ENCODE results near the gene RTBDN. TPM values are rescaled to one million over a fixed set of nuclear protein-coding genes. Genes with fewer than 3 reads are reported as not detected.

RTBDN gene
- total and polyA plus RNA-seq, 12 donors = 0.23 to 16.4 (median 4.4) TPM; not detected in 5

DNA sequence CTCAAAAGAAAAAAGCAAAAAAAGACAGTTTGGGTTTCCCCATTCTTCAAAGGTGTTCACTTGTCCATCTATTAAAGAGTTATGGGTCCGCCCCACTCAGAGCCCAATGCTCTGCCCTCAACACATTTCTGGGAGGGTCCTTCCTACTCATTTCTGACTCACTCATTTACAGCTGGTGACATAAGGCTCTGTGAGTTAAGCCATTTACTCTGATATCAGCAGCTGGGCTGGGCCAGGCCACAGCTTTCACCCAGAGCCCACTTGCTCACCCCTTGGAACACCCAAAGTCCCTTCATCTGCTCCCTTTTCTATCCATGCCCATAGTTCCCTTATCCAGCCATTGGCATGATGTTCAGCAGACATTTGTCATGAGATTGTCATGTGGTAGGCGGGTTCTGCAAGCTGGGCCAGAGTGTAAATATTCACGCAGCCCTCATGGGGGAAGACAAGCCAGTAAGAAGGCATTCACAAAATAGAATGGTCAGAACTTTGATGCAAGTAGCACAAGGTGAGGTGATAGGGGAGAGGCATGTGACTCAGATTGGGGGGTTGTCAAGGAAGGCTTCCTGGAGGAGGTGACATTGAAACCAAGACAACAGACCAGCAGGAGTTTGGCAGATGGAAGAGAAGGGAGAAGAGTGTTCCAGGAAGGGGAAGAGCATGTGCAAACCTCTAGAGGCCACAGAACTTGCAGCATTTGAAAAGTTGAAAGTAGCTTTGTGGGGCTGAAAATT is 9.8 kb upstream of the RTBDN start:
- intact Hi-C loops (cut with DNase I) = loop anchor here (5.0 to 10.0 kb wide), 4 partner anchors 42 to 279 kb away; partner anchors contain the start of genes PRDX2 (in 1 of the 2) and THSD8 (in 1 of the 2)
- no peak for DNase-seq
- Histone ChIP-seq H3K27ac (no peak overlapping the region), H3K27me3 (peaks cover 57% of the 10 kb centered on the region), H3K4me3 (no peak overlapping the region), H3K9me3 (replicated peaks in 1 of 3) (no peaks in the 10 kb centered on the region), H3K36me3 (replicated peaks in 1 of 2) (no peaks in the 10 kb centered on the region), H3K4me1 (replicated peaks in 1 of 2) (peaks cover 7 to 18% of the 10 kb centered on the region in 2 donors)
- 63 to 87% (median 79%) methylated on average over 3 of the region's 3 CpGs for WGBS, 4 donors
- TF ChIP-seq, protein P1, sequence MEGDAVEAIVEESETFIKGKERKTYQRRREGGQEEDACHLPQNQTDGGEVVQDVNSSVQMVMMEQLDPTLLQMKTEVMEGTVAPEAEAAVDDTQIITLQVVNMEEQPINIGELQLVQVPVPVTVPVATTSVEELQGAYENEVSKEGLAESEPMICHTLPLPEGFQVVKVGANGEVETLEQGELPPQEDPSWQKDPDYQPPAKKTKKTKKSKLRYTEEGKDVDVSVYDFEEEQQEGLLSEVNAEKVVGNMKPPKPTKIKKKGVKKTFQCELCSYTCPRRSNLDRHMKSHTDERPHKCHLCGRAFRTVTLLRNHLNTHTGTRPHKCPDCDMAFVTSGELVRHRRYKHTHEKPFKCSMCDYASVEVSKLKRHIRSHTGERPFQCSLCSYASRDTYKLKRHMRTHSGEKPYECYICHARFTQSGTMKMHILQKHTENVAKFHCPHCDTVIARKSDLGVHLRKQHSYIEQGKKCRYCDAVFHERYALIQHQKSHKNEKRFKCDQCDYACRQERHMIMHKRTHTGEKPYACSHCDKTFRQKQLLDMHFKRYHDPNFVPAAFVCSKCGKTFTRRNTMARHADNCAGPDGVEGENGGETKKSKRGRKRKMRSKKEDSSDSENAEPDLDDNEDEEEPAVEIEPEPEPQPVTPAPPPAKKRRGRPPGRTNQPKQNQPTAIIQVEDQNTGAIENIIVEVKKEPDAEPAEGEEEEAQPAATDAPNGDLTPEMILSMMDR (IDR thresholded peaks at IDR 0.05) = no peak
- no peak for TF ChIP-seq POLR2A (IDR thresholded peaks at IDR 0.05)

- Histone ChIP-seq H3K27me3 (peaks cover 65% of the 10 kb centered on the region), H3K36me3 (replicated peaks in 1 of 2) (no peaks in the 10 kb centered on the region), H3K4me1 (replicated peaks in 1 of 2) (peaks cover 7 to 18% of the 10 kb centered on the region in 2 donors), H3K4me3 (no peak overlapping the region), H3K9me3 (replicated peaks in 1 of 3) (no peaks in the 10 kb centered on the region), H3K27ac (no peak overlapping the region)
- WGBS, 4 donors = 71 to 88% (median 76%) methylated on average over 1 to 11 of the region's 11 CpGs
- TF ChIP-seq POLR2A (IDR thresholded peaks at IDR 0.05) = no peak
- TF ChIP-seq, protein P1 (IDR thresholded peaks at IDR 0.05) = no peak
- intact Hi-C loops (cut with DNase I) = loop anchor here (5.0 to 10.0 kb wide), 4 partner anchors 41 to 279 kb away; partner anchors contain the start of genes PRDX2 (in 1 of the 2) and THSD8 (in 1 of the 2)
- no peak for DNase-seq
These were observed 8.9 kb upstream of the RTBDN start for GRCh38 chr19:12843328-12843727.

DNA sequence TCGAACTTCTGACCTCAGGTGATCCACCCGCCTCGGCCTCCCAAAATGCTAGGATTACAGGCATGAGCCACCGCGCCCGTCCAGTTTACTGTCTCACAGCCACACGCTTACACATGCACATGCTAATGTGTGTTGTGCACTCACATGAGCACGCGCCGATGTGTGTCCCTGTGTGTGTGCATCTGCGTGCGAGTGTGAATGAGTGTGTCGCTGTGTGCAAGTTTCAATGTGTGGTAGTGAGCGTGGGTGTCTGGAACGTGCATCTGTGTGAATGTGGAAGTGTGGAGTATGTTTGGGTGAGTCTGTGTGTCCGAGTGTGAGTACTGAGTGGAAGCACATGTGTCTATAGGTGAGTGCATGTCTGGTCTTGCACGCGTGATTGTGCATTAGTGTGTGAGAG is 8.1 kb upstream of the RTBDN start:
- WGBS, 4 donors = 83 to 90% (median 89%) methylated on average over 13 to 18 of the region's 18 CpGs
- intact Hi-C loops (cut with DNase I) = loop anchor here (5.0 to 10.0 kb wide), 4 partner anchors 40 to 278 kb away; partner anchors contain the start of genes PRDX2 (in 1 of the 2) and THSD8 (in 1 of the 2)
- Histone ChIP-seq H3K27ac (no peak overlapping the region), H3K9me3 (replicated peaks in 1 of 3) (no peaks in the 10 kb centered on the region), H3K27me3 (peaks cover 71% of the 10 kb centered on the region), H3K4me1 (replicated peaks in 1 of 2) (peaks cover 7 to 15% of the 10 kb centered on the region in 2 donors), H3K4me3 (no peak overlapping the region), H3K36me3 (replicated peaks in 1 of 2) (no peaks in the 10 kb centered on the region)
- TF ChIP-seq, protein P1 (IDR thresholded peaks at IDR 0.05) = no peak
- no peak for DNase-seq

DNA sequence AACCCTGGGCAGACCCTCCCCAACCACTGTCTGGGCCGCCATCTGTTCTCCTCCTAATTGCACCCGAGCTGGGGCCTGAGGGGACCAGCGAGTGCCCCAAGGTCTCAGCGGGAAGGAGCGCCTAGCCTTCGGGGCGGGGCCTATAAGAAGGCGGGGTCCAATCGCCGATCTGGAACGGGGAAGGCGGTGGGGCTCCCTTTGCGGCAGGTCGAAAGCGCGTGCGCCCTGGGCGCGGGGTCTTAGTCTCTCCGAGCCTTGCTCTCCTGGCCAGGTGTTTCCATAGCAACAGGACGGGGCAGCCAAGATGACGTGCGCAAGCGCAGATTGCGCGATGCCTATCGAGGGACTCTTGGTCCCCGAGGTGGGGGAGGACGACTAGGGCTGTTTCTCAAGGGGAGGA is 6.7 kb upstream of the RTBDN start:
- H3K4me1 ChIP-seq (replicated peaks in 1 of 2) = peaks cover 7 to 10% of the 10 kb centered on the region in 2 donors
- H3K4me3 ChIP-seq = peak overlapping the region in 1 of 4 donors; percentile 45
- peak in 6 of 7 donors; percentile 30 to 84 (median 46) for DNase-seq
- peak overlapping the region in 1 of 5 donors; percentile 49 for H3K27ac ChIP-seq
- no peaks in the 10 kb centered on the region for H3K36me3 ChIP-seq (replicated peaks in 1 of 2)
- TF ChIP-seq, protein P1 (IDR thresholded peaks at IDR 0.05) = no peak
- no peak for TF ChIP-seq POLR2A (IDR thresholded peaks at IDR 0.05)
- WGBS, 4 donors = 1% methylated on average over 29 of the region's 29 CpGs; no CpG with 5 or more reads in 1 of the 4 donors
- no peaks in the 10 kb centered on the region for H3K9me3 ChIP-seq (replicated peaks in 1 of 3)
- intact Hi-C loops (cut with DNase I) = loop anchor here (5.0 to 10.0 kb wide), 4 partner anchors 39 to 276 kb away; partner anchors contain the start of genes PRDX2 (in 1 of the 2) and THSD8 (in 1 of the 2)
- H3K27me3 ChIP-seq = peaks cover 73% of the 10 kb centered on the region
